ENCODE data around the gene YPEL3.

- TF ChIP-seq CTCF (IDR thresholded peaks at IDR 0.05): no peak
- TF ChIP-seq POLR2AphosphoS2 (conservative IDR thresholded peaks at IDR 0.05; ENCODE audit: low read length): no peak
- no peak for TF ChIP-seq JUNB (IDR thresholded peaks at IDR 0.05)
- no peak for TF ChIP-seq POLR2A (IDR thresholded peaks at IDR 0.05; ENCODE audit: low read length)
- TF ChIP-seq SMC3 (IDR thresholded peaks at IDR 0.05): no peak
- TF ChIP-seq FOSL2 (IDR thresholded peaks at IDR 0.05): no peak
- TF ChIP-seq FOSL2 (CRISPR knock-in tag; IDR thresholded peaks at IDR 0.05): no peak
- no peak for TF ChIP-seq MAZ (IDR thresholded peaks at IDR 0.05; ENCODE audit: borderline replicate concordance, low read depth, low read length)
- TF ChIP-seq ELK1 (IDR thresholded peaks at IDR 0.05; ENCODE audit: low read depth, low read length): no peak
- no peak for TF ChIP-seq CBX2 (IDR thresholded peaks at IDR 0.05; ENCODE audit: borderline replicate concordance, low read depth)
- no peak for TF ChIP-seq TFCP2L1 (CRISPR knock-in tag; IDR thresholded peaks at IDR 0.05)
These were observed 18.4 kb upstream of the YPEL3 start for GRCh38 chr16:30114411-30114810.

Data from A549 (cell line).